GM12878 (cell line): ENCODE measurements around the gene EFNA1. TPM values are rescaled to one million over a fixed set of nuclear protein-coding genes. Genes with fewer than 3 reads are reported as not detected.

Experiments
- ATAC-seq: fragments of 200-7000 bp; cut with Tn5 transposase; 3 replicates; pipeline ENCODE4 v1.9.1; 2020; ENCODE audit warnings: mild to moderate bottlenecking, moderate library complexity
- BruUV-seq: library from RNA; stranded (reverse); fragments of 400-500 nt; replicated peaks from 2 replicates; lab custom pipeline; 2021; lab: Mats Ljungman, UMichigan
- CTCF ChIA-PET: fragments of 300-600 bp; sonication (Branson Sonifier 250); formaldehyde crosslinking; extraction: SDS; loops from one replicate; lab custom pipeline; 2021; ENCODE audit warnings: inconsistent platforms; lab: Yijun Ruan, JAX
- POLR2A ChIA-PET: fragments of 350-600 bp; formaldehyde crosslinking; extraction: SDS; loops from one replicate; lab custom pipeline; 2021; ENCODE audit warnings: inconsistent platforms; lab: Charles Lee
- RAD21 ChIA-PET: fragments of 300-600 bp; sonication (Branson Sonifier 250); formaldehyde crosslinking; loops from one replicate; lab custom pipeline; 2023; ENCODE audit warnings: antibody characterized with exemption; ENCODE audit not compliant: unreplicated experiment; lab: Charles Lee
- SMC1A ChIA-PET: fragments of 300-600 bp; sonication (Branson Sonifier 250); formaldehyde crosslinking; loops from one replicate; lab custom pipeline; 2023; ENCODE audit not compliant: unreplicated experiment, uncharacterized antibody; lab: Charles Lee
- DNase-seq: peaks from one replicate; pipeline ENCODE4 v3.0.0-alpha.2; 2011; ENCODE audit warnings: low read depth, low spot score
- FAIRE-seq: peaks from 3 replicates; lab custom pipeline; 2011; peaks lifted over from hg19 to GRCh38; lab: Jason Lieb, UNC
- H2AFZ ChIP-seq: 2 replicates; pipeline ENCODE4 v1.6.0; 2011; ENCODE audit warnings: low read depth, low read length, control low read depth; ENCODE audit not compliant: control insufficient read depth
- H3K27ac ChIP-seq: 2 replicates; pipeline ENCODE4 v1.5.1; 2011; ENCODE audit warnings: control low read depth; ENCODE audit not compliant: control insufficient read depth, insufficient read depth
- H3K27me3 ChIP-seq, 2 experiments: replicated peaks in 1 of 2; 2 replicates each; pipeline versions ENCODE4 v1.6.0 to v1.6.1; 2011; ENCODE audit warnings: low read length in 1 of 2; ENCODE audit not compliant: control insufficient read depth in 2 of 2, insufficient read depth in 2 of 2
- H3K36me3 ChIP-seq, 2 experiments: 2 replicates each; pipeline ENCODE4 v1.5.1; 2011; ENCODE audit warnings: low read length in 1 of 2; ENCODE audit not compliant: control insufficient read depth in 2 of 2, insufficient read depth in 2 of 2
- H3K4me1 ChIP-seq: 2 replicates; pipeline ENCODE4 v1.6.1; 2011; ENCODE audit warnings: mild to moderate bottlenecking, low read length, moderate library complexity, mixed read lengths; ENCODE audit not compliant: control insufficient read depth, insufficient read depth
- H3K4me2 ChIP-seq: 2 replicates; pipeline ENCODE4 v1.6.0; 2011; ENCODE audit warnings: control low read depth; ENCODE audit not compliant: control insufficient read depth, insufficient read depth
- H3K4me3 ChIP-seq: fragments of 200-600 bp; sonication (generic); 2 replicates; pipeline ENCODE4 v1.5.1; 2016
- H3K79me2 ChIP-seq: 2 replicates; pipeline ENCODE4 v1.6.0; 2011; ENCODE audit warnings: low read length; ENCODE audit not compliant: control insufficient read depth, insufficient read depth
- H3K9ac ChIP-seq: 2 replicates; pipeline ENCODE4 v1.8.0; 2011; ENCODE audit warnings: low read length, control low read depth, mixed read lengths; ENCODE audit not compliant: control insufficient read depth, insufficient read depth
- H3K9me3 ChIP-seq: replicated peaks from 3 replicates; pipeline ENCODE4 v1.5.1; 2011; ENCODE audit warnings: mild to moderate bottlenecking, low read length; ENCODE audit not compliant: control insufficient read depth, insufficient read depth
- H4K20me1 ChIP-seq: 2 replicates; pipeline ENCODE4 v1.6.0; 2011; ENCODE audit not compliant: control insufficient read depth, insufficient read depth
- ASH2L ChIP-seq: fragments of 300-600, 200-600 bp; sonication (generic); IDR thresholded peaks from 2 replicates; pipeline ENCODE4 v1.6.1; 2017; ENCODE audit warnings: low read depth, mild to moderate bottlenecking, borderline replicate concordance
- BHLHE40 ChIP-seq, 2 experiments: fragments of 450-650 bp in 1 of 2; IDR thresholded peaks; 2 replicates each; pipeline ENCODE4 v1.6.1; 2011 to 2017; ENCODE audit warnings: low read depth in 2 of 2, borderline replicate concordance in 1 of 2, improper control_type of control experiment in 1 of 2, low read length in 1 of 2, mild to moderate bottlenecking in 1 of 2
- FOS ChIP-seq: IDR thresholded peaks from 3 replicates; pipeline ENCODE4 v1.6.1; 2011; ENCODE audit warnings: borderline replicate concordance; ENCODE audit not compliant: insufficient read length; ENCODE audit errors: extremely low read depth
- IRF4 ChIP-seq: IDR thresholded peaks from 2 replicates; pipeline ENCODE4 v1.6.1; 2011; ENCODE audit warnings: low read depth, low read length
- JUNB ChIP-seq: IDR thresholded peaks from 2 replicates; pipeline ENCODE4 v1.6.1; 2016; ENCODE audit warnings: antibody characterized with exemption, mild to moderate bottlenecking
- MXI1 ChIP-seq: fragments of 150-350 bp; IDR thresholded peaks from 2 replicates; pipeline ENCODE4 v1.6.1; 2011; ENCODE audit warnings: low read depth, mild to moderate bottlenecking, inconsistent platforms, low read length, improper control_type of control experiment
- MYB ChIP-seq: fragments of 150-350 bp; IDR thresholded peaks from 2 replicates; pipeline ENCODE4 v1.6.1; 2014; ENCODE audit warnings: mild to moderate bottlenecking, low read depth, low read length, borderline replicate concordance
- WRNIP1 ChIP-seq: IDR thresholded peaks from 2 replicates; pipeline ENCODE4 v1.6.1; 2011; ENCODE audit warnings: low read depth, low read length, improper control_type of control experiment, borderline replicate concordance
- ZBTB4 ChIP-seq: fragments of 450-650 bp; formaldehyde crosslinking; IDR thresholded peaks from 2 replicates; pipeline ENCODE4 v1.4.0; 2022; ENCODE audit warnings: mild to moderate bottlenecking, moderate library complexity
- ZNF217 ChIP-seq: fragments of 450-650 bp; IDR thresholded peaks from 2 replicates; pipeline ENCODE4 v1.6.1; 2017; ENCODE audit warnings: antibody characterized with exemption, mild to moderate bottlenecking
- WGBS: methylation state at CpG from one replicate; pipeline ENCODE4 v1.1.6; 2016; ENCODE audit warnings: low lambda C conversion rate; ENCODE audit not compliant: insufficient replicate concordance, insufficient coverage; ENCODE audit errors: missing lambda C conversion rate; 5-methylcytosine and 5-hydroxymethylcytosine counted together
- in situ Hi-C: fragments of 300-500 bp; cut with MboI; formaldehyde crosslinking; loops from 9 replicates; pipeline ENCODE4 v1.14.3; 2018; ENCODE audit warnings: mixed read lengths
- intact Hi-C: fragments of 100-400 bp; cut with micrococcal nuclease; formaldehyde crosslinking; loops from one replicate; pipeline ENCODE4 v1.14.2; 2022; ENCODE audit not compliant: unreplicated experiment
- polyA plus RNA-seq, 11 experiments: library from polyadenylated mRNA; depleted of rRNA in 4 of 11; unstranded in 6 of 11; stranded (reverse) in 5 of 11; fragments of >200 nt; fragmentation: Nextera tagmentation in 4 of 11; fragmentation: Illumina TruSeq in 1 of 11; extraction: Ambion mirVana in 4 of 11; extraction: Trizol in 1 of 11; gene quantifications; 1 replicate in 1 of 11; 2 replicates in 10 of 11; pipeline versions ENCODE4 v1.2.1 to v1.2.3, GENCODE V29; 2011 to 2016; ENCODE audit warnings: inconsistent platforms in 2 of 11, missing spikeins in 2 of 11, low read depth in 1 of 11
- total RNA-seq, 4 experiments: library from RNA; depleted of rRNA in 3 of 4; stranded (reverse); fragments of >200 nt in 3 of 4; fragmentation: Illumina TruSeq in 1 of 4; extraction: Trizol in 1 of 4; gene quantifications; 2 replicates each; pipeline versions ENCODE4 v1.2.1 to v1.2.3, GENCODE V29; 2013 to 2021
- TF ChIP-seq, protein P1 (sequence below): fragments of 450-650 bp; IDR thresholded peaks from 2 replicates; pipeline ENCODE4 v1.6.1; 2017; ENCODE audit warnings: antibody characterized with exemption, mild to moderate bottlenecking, moderate library complexity
- TF ChIP-seq, protein P2 (sequence below): fragments of 450-650 bp; IDR thresholded peaks from 2 replicates; pipeline ENCODE4 v1.6.1; 2018; ENCODE audit warnings: borderline replicate concordance, mild to moderate bottlenecking; ENCODE audit not compliant: partially characterized antibody

The EFNA1 gene
- total and polyA plus RNA-seq, 10 of the 15 experiments (the other 5 are each of a cell fraction or from before 2014, with no cell fraction given): 0.13 to 7.5 (median 0.28) TPM; not detected in 5

- no peak for TF ChIP-seq ZBTB4 (CRISPR knock-in tag)
- no peak for TF ChIP-seq MYB
- no peak for TF ChIP-seq MXI1
- no peak for TF ChIP-seq ZNF217
These were observed 45.2 kb upstream of the EFNA1 start (continued) for GRCh38 chr1:155082301-155083051.

DNA sequence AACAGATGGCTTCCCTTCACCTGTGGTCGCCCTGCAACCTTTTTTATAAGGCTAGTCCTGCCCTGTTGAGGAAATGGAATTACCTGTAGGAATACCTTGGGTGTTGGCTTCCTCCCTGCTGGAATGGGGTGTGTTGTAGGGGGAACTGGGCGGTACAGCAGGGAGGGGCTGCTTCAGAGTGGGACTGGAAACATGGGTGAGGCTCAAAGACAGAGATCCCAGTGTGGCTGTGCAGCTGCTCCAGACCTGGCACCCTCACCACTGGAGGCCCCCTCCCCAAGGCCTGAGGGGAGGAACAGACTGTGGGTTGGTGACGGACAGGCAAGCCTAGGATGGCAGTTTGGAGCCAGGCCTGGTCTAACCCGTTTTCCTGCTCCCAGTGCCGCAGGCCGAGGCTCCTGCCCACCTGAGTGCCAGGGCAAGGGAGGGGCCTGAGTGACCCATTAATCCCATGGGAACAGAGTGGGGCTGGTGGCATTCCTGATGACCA, 44.6 kb upstream of the EFNA1 start:
- in situ Hi-C loops: no loop called here
- Histone ChIP-seq H3K4me3 (no peak overlapping the region), H3K9me3 (no peaks in the 10 kb centered on the region), H2AFZ (no peak overlapping the region), H3K4me1 (peaks cover 42% of the 10 kb centered on the region), H3K27me3 (peaks cover 23 to 26% of the 10 kb centered on the region in 2 experiments), H3K79me2 (no peaks in the 10 kb centered on the region), H3K36me3 (no peaks in the 10 kb centered on the region), H4K20me1 (no peaks in the 10 kb centered on the region), H3K4me2 (no peak overlapping the region), H3K27ac (no peak overlapping the region), H3K9ac (no peak overlapping the region)
- ChIA-PET SMC1A (interaction anchor here (1.0 kb wide), 1 partner anchor 21 kb away, joined by 3 read pairs; no protein-coding TSS in a partner anchor), POLR2A (no interaction called here), RAD21 (interaction anchor here (1.2 to 1.6 kb wide), 2 partner anchors 19 to 21 kb away, joined by 3 to 4 read pairs; partner anchors contain the start of gene EFNA4), CTCF (interaction anchor here (3.4 to 5.5 kb wide), 2 partner anchors 12 to 22 kb away, joined by 23 to 195 read pairs; partner anchors contain the start of gene EFNA4)
- WGBS: 21% methylated on average over 6 of the region's 6 CpGs
- BruUV-seq: no TSS peak
- DNase-seq (no peak), FAIRE-seq (no peak), ATAC-seq (no peak)
- intact Hi-C loops: loop anchor here (10.0 kb wide), 1 partner anchor 598 kb away; no protein-coding TSS in a partner anchor
- no peak for TF ChIP-seq ASH2L
- TF ChIP-seq, protein P1, sequence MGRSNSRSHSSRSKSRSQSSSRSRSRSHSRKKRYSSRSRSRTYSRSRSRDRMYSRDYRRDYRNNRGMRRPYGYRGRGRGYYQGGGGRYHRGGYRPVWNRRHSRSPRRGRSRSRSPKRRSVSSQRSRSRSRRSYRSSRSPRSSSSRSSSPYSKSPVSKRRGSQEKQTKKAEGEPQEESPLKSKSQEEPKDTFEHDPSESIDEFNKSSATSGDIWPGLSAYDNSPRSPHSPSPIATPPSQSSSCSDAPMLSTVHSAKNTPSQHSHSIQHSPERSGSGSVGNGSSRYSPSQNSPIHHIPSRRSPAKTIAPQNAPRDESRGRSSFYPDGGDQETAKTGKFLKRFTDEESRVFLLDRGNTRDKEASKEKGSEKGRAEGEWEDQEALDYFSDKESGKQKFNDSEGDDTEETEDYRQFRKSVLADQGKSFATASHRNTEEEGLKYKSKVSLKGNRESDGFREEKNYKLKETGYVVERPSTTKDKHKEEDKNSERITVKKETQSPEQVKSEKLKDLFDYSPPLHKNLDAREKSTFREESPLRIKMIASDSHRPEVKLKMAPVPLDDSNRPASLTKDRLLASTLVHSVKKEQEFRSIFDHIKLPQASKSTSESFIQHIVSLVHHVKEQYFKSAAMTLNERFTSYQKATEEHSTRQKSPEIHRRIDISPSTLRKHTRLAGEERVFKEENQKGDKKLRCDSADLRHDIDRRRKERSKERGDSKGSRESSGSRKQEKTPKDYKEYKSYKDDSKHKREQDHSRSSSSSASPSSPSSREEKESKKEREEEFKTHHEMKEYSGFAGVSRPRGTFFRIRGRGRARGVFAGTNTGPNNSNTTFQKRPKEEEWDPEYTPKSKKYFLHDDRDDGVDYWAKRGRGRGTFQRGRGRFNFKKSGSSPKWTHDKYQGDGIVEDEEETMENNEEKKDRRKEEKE: no peak
- TF ChIP-seq JUNB: no peak
- TF ChIP-seq WRNIP1: no peak
- no peak for TF ChIP-seq FOS
- TF ChIP-seq, protein P2, sequence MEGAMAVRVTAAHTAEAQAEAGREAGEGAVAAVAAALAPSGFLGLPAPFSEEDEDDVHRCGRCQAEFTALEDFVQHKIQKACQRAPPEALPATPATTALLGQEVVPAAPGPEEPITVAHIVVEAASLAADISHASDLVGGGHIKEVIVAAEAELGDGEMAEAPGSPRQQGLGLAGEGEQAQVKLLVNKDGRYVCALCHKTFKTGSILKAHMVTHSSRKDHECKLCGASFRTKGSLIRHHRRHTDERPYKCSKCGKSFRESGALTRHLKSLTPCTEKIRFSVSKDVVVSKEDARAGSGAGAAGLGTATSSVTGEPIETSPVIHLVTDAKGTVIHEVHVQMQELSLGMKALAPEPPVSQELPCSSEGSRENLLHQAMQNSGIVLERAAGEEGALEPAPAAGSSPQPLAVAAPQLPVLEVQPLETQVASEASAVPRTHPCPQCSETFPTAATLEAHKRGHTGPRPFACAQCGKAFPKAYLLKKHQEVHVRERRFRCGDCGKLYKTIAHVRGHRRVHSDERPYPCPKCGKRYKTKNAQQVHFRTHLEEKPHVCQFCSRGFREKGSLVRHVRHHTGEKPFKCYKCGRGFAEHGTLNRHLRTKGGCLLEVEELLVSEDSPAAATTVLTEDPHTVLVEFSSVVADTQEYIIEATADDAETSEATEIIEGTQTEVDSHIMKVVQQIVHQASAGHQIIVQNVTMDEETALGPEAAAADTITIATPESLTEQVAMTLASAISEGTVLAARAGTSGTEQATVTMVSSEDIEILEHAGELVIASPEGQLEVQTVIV: no peak
- no peak for TF ChIP-seq IRF4
- no peak for TF ChIP-seq BHLHE40 (IDR thresholded peaks at IDR 0.05; ENCODE audit: borderline replicate concordance in 1 of 2, low read depth in 2 of 2, low read length in 1 of 2)
